WTC11 (cell line): Measurements from ENCODE around the gene MESP2. TPM values are rescaled to one million over a fixed set of nuclear protein-coding genes. Genes with fewer than 3 reads are reported as not detected.
A peak's percentile ranks its signal among the peaks of the same experiment; 100 is the strongest.

Experiments
- ATAC-seq: fragments of 200-7000 bp; cut with Tn5 transposase; 2 replicates; pipeline ENCODE4 v1.10.0; 2021; ENCODE audit warnings: mild to moderate bottlenecking, moderate library complexity
- CTCF ChIA-PET: fragments of 300-600 bp; sonication (Branson Sonifier 250); formaldehyde crosslinking; loops from one replicate; lab custom pipeline; 2021; ENCODE audit warnings: antibody characterized with exemption; lab: Charles Lee
- POLR2A ChIA-PET: fragments of 350-600 bp; sonication (Branson Sonifier 250); formaldehyde crosslinking; loops from one replicate; lab custom pipeline; 2021; ENCODE audit warnings: antibody characterized with exemption; lab: Charles Lee
- DNase-seq: peaks from one replicate; pipeline ENCODE4 v3.0.0; 2021; ENCODE audit warnings: low spot score
- H3K27ac Mint-ChIP-seq: 2 replicates; pipeline ENCODE4 v1.8.0; 2021; ENCODE audit warnings: mixed read lengths
- H3K27me3 Mint-ChIP-seq: 2 replicates; pipeline ENCODE4 v1.8.0; 2021; ENCODE audit warnings: low read depth, mild to moderate bottlenecking, moderate library complexity, mixed read lengths
- H3K36me3 Mint-ChIP-seq: 2 replicates; pipeline ENCODE4 v1.8.0; 2021; ENCODE audit warnings: mixed read lengths
- H3K4me1 Mint-ChIP-seq: 2 replicates; pipeline ENCODE4 v1.8.0; 2022; ENCODE audit warnings: mixed read lengths
- H3K4me3 Mint-ChIP-seq: 2 replicates; pipeline ENCODE4 v1.8.0; 2021; ENCODE audit warnings: mild to moderate bottlenecking, moderate library complexity, mixed read lengths
- H3K9me3 Mint-ChIP-seq: 2 replicates; pipeline ENCODE4 v1.8.0; 2021; ENCODE audit warnings: mixed read lengths
- AFF4 ChIP-seq: sonication (generic); formaldehyde crosslinking; IDR thresholded peaks from 2 replicates; pipeline ENCODE4 v1.8.1; 2023; ENCODE audit warnings: mild to moderate bottlenecking, missing genetic modification reagents, borderline replicate concordance
- CTCF ChIP-seq: fragments of 200-600 bp; IDR thresholded peaks from 2 replicates; pipeline ENCODE4 v1.8.0; 2022; ENCODE audit warnings: antibody characterized with exemption
- E2F4 ChIP-seq: sonication (generic); formaldehyde crosslinking; IDR thresholded peaks from 2 replicates; pipeline ENCODE4 v1.8.1; 2022; ENCODE audit warnings: low read depth, mild to moderate bottlenecking, moderate library complexity, missing genetic modification reagents, borderline replicate concordance
- ELF4 ChIP-seq: sonication (generic); formaldehyde crosslinking; IDR thresholded peaks from 2 replicates; pipeline ENCODE4 v1.8.1; 2022; ENCODE audit warnings: low read depth, mild to moderate bottlenecking, moderate library complexity, missing genetic modification reagents
- FOXP1 ChIP-seq: sonication (generic); formaldehyde crosslinking; IDR thresholded peaks from 2 replicates; pipeline ENCODE4 v1.8.0; 2022; ENCODE audit warnings: missing genetic modification reagents, mild to moderate bottlenecking, moderate library complexity, borderline replicate concordance
- HMGA2 ChIP-seq: fragments of 250-450 bp; sonication (Bioruptor Pico); IDR thresholded peaks from 2 replicates; pipeline ENCODE4 v1.4.0; 2021; ENCODE audit warnings: mild to moderate bottlenecking, moderate library complexity
- JUN ChIP-seq: sonication (generic); formaldehyde crosslinking; IDR thresholded peaks from 2 replicates; pipeline ENCODE4 v1.8.0; 2023; ENCODE audit warnings: mild to moderate bottlenecking, missing genetic modification reagents
- MAX ChIP-seq: sonication (generic); formaldehyde crosslinking; IDR thresholded peaks from 2 replicates; pipeline ENCODE4 v1.8.0; 2022; ENCODE audit warnings: mild to moderate bottlenecking, missing genetic modification reagents
- NFATC4 ChIP-seq: fragments of 250-450 bp; sonication (Bioruptor Pico); IDR thresholded peaks from 2 replicates; pipeline ENCODE4 v1.9.0; 2021; ENCODE audit warnings: mild to moderate bottlenecking
- PRRX2 ChIP-seq: fragments of 250-450 bp; sonication (Bioruptor Pico); IDR thresholded peaks from 2 replicates; pipeline ENCODE4 v1.8.0; 2021; ENCODE audit warnings: mild to moderate bottlenecking
- SMAD3 ChIP-seq: sonication (generic); formaldehyde crosslinking; IDR thresholded peaks from 2 replicates; pipeline ENCODE4 v1.8.0; 2022; ENCODE audit warnings: missing genetic modification reagents, mild to moderate bottlenecking, borderline replicate concordance
- SMAD4 ChIP-seq: sonication (generic); formaldehyde crosslinking; IDR thresholded peaks from 2 replicates; pipeline ENCODE4 v1.8.0; 2022; ENCODE audit warnings: mild to moderate bottlenecking, missing genetic modification reagents
- TEAD4 ChIP-seq: sonication (generic); formaldehyde crosslinking; IDR thresholded peaks from 2 replicates; pipeline ENCODE4 v1.8.0; 2022; ENCODE audit warnings: mild to moderate bottlenecking, missing genetic modification reagents
- TP53 ChIP-seq: sonication (generic); formaldehyde crosslinking; IDR thresholded peaks from 2 replicates; pipeline ENCODE4 v1.8.1; 2023; ENCODE audit warnings: mild to moderate bottlenecking, missing genetic modification reagents
- ZBTB21 ChIP-seq: sonication (generic); formaldehyde crosslinking; IDR thresholded peaks from 2 replicates; pipeline ENCODE4 v1.8.1; 2023; ENCODE audit warnings: mild to moderate bottlenecking, missing genetic modification reagents, borderline replicate concordance
- ZMAT4 ChIP-seq: fragments of 250-450 bp; sonication (Bioruptor Pico); IDR thresholded peaks from 2 replicates; pipeline ENCODE4 v1.9.0; 2021; ENCODE audit warnings: mild to moderate bottlenecking
- ZNF138 ChIP-seq: sonication (generic); formaldehyde crosslinking; conservative IDR thresholded peaks from 2 replicates; pipeline ENCODE4 v1.8.1; 2022; ENCODE audit warnings: mild to moderate bottlenecking, moderate library complexity, missing genetic modification reagents
- ZNF219 ChIP-seq: sonication (generic); formaldehyde crosslinking; IDR thresholded peaks from 2 replicates; pipeline ENCODE4 v1.8.0; 2023; ENCODE audit warnings: missing genetic modification reagents, mild to moderate bottlenecking, borderline replicate concordance
- ZNF317 ChIP-seq: sonication (generic); formaldehyde crosslinking; IDR thresholded peaks from 2 replicates; pipeline ENCODE4 v1.8.1; 2023; ENCODE audit warnings: low read depth, mild to moderate bottlenecking, moderate library complexity, missing genetic modification reagents, borderline replicate concordance
- total RNA-seq: library from RNA; stranded (reverse); gene quantifications from 3 replicates; pipeline ENCODE4 v1.2.3, GENCODE V29; 2021

The MESP2 gene
- total RNA-seq, 1 experiment from 2014 or later = 0.68 TPM

- TF ChIP-seq E2F4 (CRISPR knock-in tag) (no peak), JUN (no peak)
These were observed 29.4 kb downstream of the MESP2 start (continued) for GRCh38 chr15:89805241-89806209.

GRCh38 chr15:89806210-89806558 lies 30.1 kb downstream of the MESP2 start:
- Mint-ChIP-seq H3K27me3 (no peaks in the 10 kb centered on the region), H3K27ac (no peak overlapping the region), H3K36me3 (no peaks in the 10 kb centered on the region), H3K4me1 (peaks cover 18% of the 10 kb centered on the region)
- ATAC-seq = no peak; the same call in 1 of the 2 replicates
- ChIA-PET CTCF (interaction anchor here (0.6 kb wide), 1 partner anchor 69 kb away, joined by 3 read pairs; no protein-coding TSS in a partner anchor), POLR2A (interaction anchor here (0.6 kb wide), 1 partner anchor 675 kb away, joined by 4 read pairs; no protein-coding TSS in a partner anchor)
- DNase-seq = no peak
- TF ChIP-seq ELF4 = no peak
- no peak for TF ChIP-seq TP53 (CRISPR knock-in tag)
- no peak for TF ChIP-seq ZMAT4
- TF ChIP-seq ZNF317 = no peak
- no peak for TF ChIP-seq E2F4 (CRISPR knock-in tag)
- TF ChIP-seq NFATC4 (CRISPR knock-in tag) = no peak
- no peak for TF ChIP-seq AFF4 (CRISPR knock-in tag)
- TF ChIP-seq, all 79 proteins: peak for 0
- Mint-ChIP-seq H3K4me3 (no peak overlapping the region), H3K9me3 (no peaks in the 10 kb centered on the region)

GRCh38 chr15:89806559-89807550 lies 30.7 kb downstream of the MESP2 start:
- Mint-ChIP-seq H3K36me3 (no peaks in the 10 kb centered on the region), H3K4me1 (peaks cover 18% of the 10 kb centered on the region), H3K9me3 (no peaks in the 10 kb centered on the region), H3K27ac (peak overlapping the region; percentile 20; the same call in 1 of the 2 replicates), H3K27me3 (no peaks in the 10 kb centered on the region), H3K4me3 (no peak overlapping the region)
- ChIA-PET POLR2A (no interaction called here), CTCF (interaction anchor here (1.1 to 1.2 kb wide), 2 partner anchors 46 to 55 kb away, joined by 3 to 4 read pairs; no protein-coding TSS in a partner anchor)
- DNase-seq = no peak
- peak; percentile 12 for ATAC-seq
- TF ChIP-seq TP53 (CRISPR knock-in tag) = no peak
- no peak for TF ChIP-seq MAX (CRISPR knock-in tag)
- TF ChIP-seq PRRX2 (CRISPR knock-in tag) = no peak
- no peak for TF ChIP-seq CTCF
- TF ChIP-seq SMAD3 (CRISPR knock-in tag) = no peak
- TF ChIP-seq HMGA2 = no peak
- TF ChIP-seq ZNF138 (CRISPR knock-in tag) = no peak
- no peak for TF ChIP-seq ZBTB21
- TF ChIP-seq FOXP1 (CRISPR knock-in tag) = no peak
- TF ChIP-seq TEAD4 (CRISPR knock-in tag) = no peak
- no peak for TF ChIP-seq E2F4 (CRISPR knock-in tag)
- TF ChIP-seq ZNF219 (CRISPR knock-in tag) = no peak
- TF ChIP-seq SMAD4 = no peak
